ENCODE measurements around the gene PARD3.

DNA sequence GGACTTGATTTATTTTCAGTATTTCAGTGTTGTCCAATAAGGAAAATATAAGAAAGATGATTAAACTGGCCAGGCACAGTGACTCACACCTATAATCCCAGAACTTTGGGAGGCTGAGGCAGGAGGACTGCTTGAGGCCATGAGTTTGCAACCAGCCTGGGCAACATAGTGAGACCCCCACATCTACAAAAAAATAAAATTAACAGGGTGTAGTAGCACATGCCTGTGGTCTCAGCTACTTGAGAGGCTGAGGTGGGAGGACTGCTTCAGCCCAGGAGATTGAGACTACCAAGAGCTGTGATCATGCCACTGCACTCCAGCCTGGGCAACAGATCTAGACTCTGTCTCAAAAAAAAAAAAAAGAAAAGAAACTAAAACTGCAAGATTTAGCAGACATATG, 138.0 kb downstream of the PARD3 start:
- TF ChIP-seq, protein P1, sequence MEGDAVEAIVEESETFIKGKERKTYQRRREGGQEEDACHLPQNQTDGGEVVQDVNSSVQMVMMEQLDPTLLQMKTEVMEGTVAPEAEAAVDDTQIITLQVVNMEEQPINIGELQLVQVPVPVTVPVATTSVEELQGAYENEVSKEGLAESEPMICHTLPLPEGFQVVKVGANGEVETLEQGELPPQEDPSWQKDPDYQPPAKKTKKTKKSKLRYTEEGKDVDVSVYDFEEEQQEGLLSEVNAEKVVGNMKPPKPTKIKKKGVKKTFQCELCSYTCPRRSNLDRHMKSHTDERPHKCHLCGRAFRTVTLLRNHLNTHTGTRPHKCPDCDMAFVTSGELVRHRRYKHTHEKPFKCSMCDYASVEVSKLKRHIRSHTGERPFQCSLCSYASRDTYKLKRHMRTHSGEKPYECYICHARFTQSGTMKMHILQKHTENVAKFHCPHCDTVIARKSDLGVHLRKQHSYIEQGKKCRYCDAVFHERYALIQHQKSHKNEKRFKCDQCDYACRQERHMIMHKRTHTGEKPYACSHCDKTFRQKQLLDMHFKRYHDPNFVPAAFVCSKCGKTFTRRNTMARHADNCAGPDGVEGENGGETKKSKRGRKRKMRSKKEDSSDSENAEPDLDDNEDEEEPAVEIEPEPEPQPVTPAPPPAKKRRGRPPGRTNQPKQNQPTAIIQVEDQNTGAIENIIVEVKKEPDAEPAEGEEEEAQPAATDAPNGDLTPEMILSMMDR (IDR thresholded peaks at IDR 0.05; ENCODE audit: insufficient read depth, low read depth, low read length), result no peak
- no peak for TF ChIP-seq EZH2 (IDR thresholded peaks at IDR 0.05; ENCODE audit: insufficient read depth, low read length)

Measured in astrocyte (in vitro differentiated cells and primary cell).